Muscle layer of colon (tissue), 2 donors: ENCODE results near the gene MBOAT2.
"Not testable (repeated sequence)": the region's sequence is repeated elsewhere in the genome, so short reads cannot be mapped to it uniquely, and the experiment has no call there.

ENCODE experiments used
- H3K27ac ChIP-seq: one replicate; pipeline ENCODE4 v1.7.0; 2013; ENCODE audit warnings: low read depth, mild to moderate bottlenecking, low read length, moderate library complexity
- H3K27me3 ChIP-seq, 2 donors: one replicate each; pipeline ENCODE4 v1.7.0; 2013; ENCODE audit warnings: low read length in 2 of 2, mild to moderate bottlenecking in 2 of 2; ENCODE audit not compliant: insufficient read depth in 2 of 2, control insufficient read depth in 1 of 2
- H3K36me3 ChIP-seq: one replicate; pipeline ENCODE4 v1.7.0; 2013; ENCODE audit warnings: mild to moderate bottlenecking, low read length; ENCODE audit not compliant: insufficient read depth
- H3K4me1 ChIP-seq: one replicate; pipeline ENCODE4 v1.7.0; 2013; ENCODE audit warnings: mild to moderate bottlenecking, low read length; ENCODE audit not compliant: insufficient read depth
- H3K4me3 ChIP-seq, 2 donors: one replicate each; pipeline ENCODE4 v1.7.0; 2013; ENCODE audit warnings: low read length in 2 of 2, low read depth in 1 of 2, mild to moderate bottlenecking in 1 of 2, moderate library complexity in 1 of 2
- H3K9ac ChIP-seq: one replicate; pipeline ENCODE4 v1.7.0; 2013; ENCODE audit warnings: low read length
- H3K9me3 ChIP-seq: one replicate; pipeline ENCODE4 v1.7.0; 2013; ENCODE audit warnings: mild to moderate bottlenecking, low read length
- donor health status: abdominal sarcoma.
- donor health status: Adenocarcinoma of cecum.

MBOAT2 gene

GRCh38 chr2:9003616-9004337 is at the start of gene MBOAT2:
MBOAT2 (minus strand) TSS chr2:9003684; CDS start chr2:9003614, 70 bp downstream.
- H3K27me3 ChIP-seq: no peaks in the 10 kb centered on the region
- no peaks in the 10 kb centered on the region for H3K36me3 ChIP-seq
- peak within 1 kb of the TSS; percentile 74 for H3K27ac ChIP-seq
- H3K9me3 ChIP-seq: no peaks in the 10 kb centered on the region
- H3K4me3 ChIP-seq: peak within 1 kb of the TSS; percentile 61 to 62
- H3K4me1 ChIP-seq: peaks cover 5% of the 10 kb centered on the region
- H3K9ac ChIP-seq: peak within 1 kb of the TSS; percentile 1

GRCh38 chr2:9052821-9053533 is 49.5 kb upstream of the MBOAT2 start:
- Histone ChIP-seq H3K36me3 (no peaks in the 10 kb centered on the region), H3K9ac (no peak overlapping the region), H3K4me1 (no peaks in the 10 kb centered on the region), H3K27me3 (no peaks in the 10 kb centered on the region), H3K9me3 (no peaks in the 10 kb centered on the region), H3K27ac (no peak overlapping the region), H3K4me3 (no peak overlapping the region)

GRCh38 chr2:9051451-9051850 is 48.0 kb upstream of the MBOAT2 start:
- H3K27me3 ChIP-seq, H3K9me3 ChIP-seq, H3K36me3 ChIP-seq, H3K4me3 ChIP-seq, H3K9ac ChIP-seq, H3K27ac ChIP-seq, H3K4me1 ChIP-seq: not testable (repeated sequence)

GRCh38 chr2:9050122-9050809 is 46.8 kb upstream of the MBOAT2 start:
- Histone ChIP-seq H3K27me3 (no peaks in the 10 kb centered on the region), H3K4me1 (no peaks in the 10 kb centered on the region), H3K4me3 (no peak overlapping the region), H3K36me3 (no peaks in the 10 kb centered on the region), H3K27ac (no peak overlapping the region), H3K9me3 (no peaks in the 10 kb centered on the region), H3K9ac (no peak overlapping the region)

GRCh38 chr2:9045595-9045994 is 42.1 kb upstream of the MBOAT2 start:
- Histone ChIP-seq H3K36me3 (no peaks in the 10 kb centered on the region), H3K27me3 (no peaks in the 10 kb centered on the region), H3K4me1 (no peaks in the 10 kb centered on the region), H3K9me3 (no peaks in the 10 kb centered on the region), H3K27ac (no peak overlapping the region), H3K4me3 (no peak overlapping the region), H3K9ac (no peak overlapping the region)

- not testable (repeated sequence) for H3K36me3 ChIP-seq, H3K4me1 ChIP-seq, H3K4me3 ChIP-seq, H3K27ac ChIP-seq, H3K9ac ChIP-seq, H3K27me3 ChIP-seq, H3K9me3 ChIP-seq
Measured at GRCh38 chr2:9043491-9043890, 40.0 kb upstream of the MBOAT2 start.

GRCh38 chr2:9037166-9037565 is 33.7 kb upstream of the MBOAT2 start:
- Histone ChIP-seq H3K4me1 (no peaks in the 10 kb centered on the region), H3K27ac (no peak overlapping the region)

GRCh38 chr2:9033385-9034168 is 30.1 kb upstream of the MBOAT2 start:
- Histone ChIP-seq H3K36me3 (no peaks in the 10 kb centered on the region), H3K4me1 (no peaks in the 10 kb centered on the region), H3K27me3 (no peaks in the 10 kb centered on the region), H3K4me3 (no peak overlapping the region), H3K9ac (no peak overlapping the region), H3K9me3 (no peaks in the 10 kb centered on the region), H3K27ac (no peak overlapping the region)

More at GRCh38 chr2:9037166-9037565, 33.7 kb upstream of the MBOAT2 start:
- Histone ChIP-seq H3K27me3 (no peaks in the 10 kb centered on the region), H3K36me3 (no peaks in the 10 kb centered on the region), H3K9ac (no peak overlapping the region), H3K4me3 (no peak overlapping the region), H3K9me3 (no peaks in the 10 kb centered on the region)

- no peaks in the 10 kb centered on the region for H3K4me1 ChIP-seq
- no peaks in the 10 kb centered on the region for H3K36me3 ChIP-seq
- no peak overlapping the region for H3K27ac ChIP-seq
- no peaks in the 10 kb centered on the region for H3K9me3 ChIP-seq
- no peak overlapping the region for H3K9ac ChIP-seq
- no peaks in the 10 kb centered on the region for H3K27me3 ChIP-seq
- H3K4me3 ChIP-seq: no peak overlapping the region
Measured at GRCh38 chr2:9032536-9033255, 29.2 kb upstream of the MBOAT2 start.

GRCh38 chr2:9032121-9032520 is 28.6 kb upstream of the MBOAT2 start:
- Histone ChIP-seq H3K9ac (no peak overlapping the region), H3K4me1 (no peaks in the 10 kb centered on the region), H3K27me3 (no peaks in the 10 kb centered on the region), H3K9me3 (no peaks in the 10 kb centered on the region), H3K4me3 (no peak overlapping the region), H3K27ac (no peak overlapping the region), H3K36me3 (no peaks in the 10 kb centered on the region)
